Endothelial cell of hepatic sinusoid (primary cell): ENCODE measurements around the gene CDC37.

ENCODE experiments used
- in situ Hi-C: cut with HindIII; loops from 2 replicates; pipeline ENCODE4 v1.10.0; 2017; ENCODE audit warnings: low sequenced_read_pairs

The CDC37 gene

DNA sequence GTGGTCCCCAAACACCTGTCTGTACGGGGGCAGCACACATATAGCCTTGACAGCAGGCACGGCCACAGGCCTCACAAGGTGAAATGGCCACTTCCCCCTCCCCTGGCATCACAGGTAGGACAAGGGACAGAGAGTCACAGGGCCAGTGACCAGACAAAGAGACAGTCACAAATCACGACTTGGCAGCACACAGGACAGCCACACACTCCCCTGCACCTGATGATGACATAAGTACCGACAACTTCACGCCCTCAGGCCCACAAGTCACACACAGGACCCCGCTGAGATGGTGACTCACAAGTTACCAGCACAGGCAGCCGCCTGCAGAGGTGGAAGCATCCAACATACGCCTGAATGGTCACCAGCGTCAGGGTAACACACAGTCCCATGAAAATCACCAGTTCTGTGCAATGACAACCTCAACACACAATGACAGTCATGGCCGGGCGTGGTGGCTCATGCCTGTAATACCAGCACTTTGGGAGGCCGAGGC is 39.5 kb downstream of the CDC37 start:
- in situ Hi-C loops = no loop called here

DNA sequence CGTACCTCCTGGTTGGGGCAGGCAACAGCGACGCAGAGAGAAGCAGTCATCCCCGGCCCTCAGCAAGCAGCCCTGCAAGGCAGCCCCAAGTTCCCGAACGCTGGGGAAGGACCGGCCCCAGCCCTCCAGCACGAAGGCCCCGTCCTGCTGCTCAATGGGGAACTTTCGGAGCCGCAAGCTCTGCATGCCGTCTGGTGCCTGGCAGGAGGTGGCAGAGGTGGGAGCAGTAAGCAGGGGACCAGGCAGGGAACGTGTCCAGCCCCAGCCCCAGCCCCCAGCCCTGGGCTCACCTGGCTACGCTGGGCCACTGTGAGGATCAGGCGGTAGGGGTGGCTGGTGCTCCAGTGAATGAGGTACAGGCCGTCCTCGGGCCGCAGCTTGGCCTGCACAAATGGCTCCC is 41.1 kb downstream of the CDC37 start:
- in situ Hi-C loops = no loop called here

DNA sequence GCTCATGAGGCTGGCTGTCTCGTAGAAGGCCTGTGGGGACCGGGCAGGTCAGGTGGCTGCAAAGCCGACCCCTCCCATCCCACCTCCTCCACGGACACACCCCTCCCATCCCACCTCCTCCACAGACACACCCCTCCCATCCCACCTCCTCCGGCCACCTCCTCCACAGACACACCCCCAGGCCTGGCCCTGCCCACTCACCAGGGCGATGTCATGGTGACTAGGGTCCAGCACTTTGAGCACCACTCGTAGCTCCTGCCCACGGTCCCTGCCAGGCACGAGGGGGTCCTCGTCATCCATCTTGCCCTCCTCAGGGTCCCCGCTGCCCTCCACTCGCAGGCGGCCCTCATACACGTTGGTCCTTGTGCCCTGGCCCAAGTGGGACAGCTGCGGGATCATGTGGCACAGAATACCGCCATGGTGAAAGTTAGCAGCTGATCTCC is 41.8 kb downstream of the CDC37 start:
- in situ Hi-C loops = no loop called here

DNA sequence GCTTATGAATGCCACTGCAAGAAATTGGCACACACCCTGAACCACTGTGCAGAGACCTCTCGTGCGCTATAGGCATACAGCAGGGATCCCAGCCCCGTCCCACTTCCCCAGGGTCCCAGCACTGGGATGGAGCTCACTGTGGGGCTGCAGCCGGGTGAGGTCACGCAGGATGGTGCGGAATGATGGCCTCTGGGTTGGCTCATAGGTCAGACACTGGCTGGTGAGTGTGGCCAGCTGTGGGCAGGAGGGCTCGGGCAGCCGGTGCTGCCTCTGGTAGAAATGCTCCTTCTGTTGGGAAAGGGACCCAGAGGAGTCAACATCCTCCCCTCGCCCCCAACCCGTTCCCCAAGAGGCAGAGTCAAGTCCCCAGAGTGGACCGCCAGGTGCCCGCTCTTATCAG is 46.9 kb downstream of the CDC37 start:
- in situ Hi-C loops = loop anchor here (5.0 kb wide), 1 partner anchor 69 kb away; the partner anchor contains the start of genes ICAM4 and ICAM5

DNA sequence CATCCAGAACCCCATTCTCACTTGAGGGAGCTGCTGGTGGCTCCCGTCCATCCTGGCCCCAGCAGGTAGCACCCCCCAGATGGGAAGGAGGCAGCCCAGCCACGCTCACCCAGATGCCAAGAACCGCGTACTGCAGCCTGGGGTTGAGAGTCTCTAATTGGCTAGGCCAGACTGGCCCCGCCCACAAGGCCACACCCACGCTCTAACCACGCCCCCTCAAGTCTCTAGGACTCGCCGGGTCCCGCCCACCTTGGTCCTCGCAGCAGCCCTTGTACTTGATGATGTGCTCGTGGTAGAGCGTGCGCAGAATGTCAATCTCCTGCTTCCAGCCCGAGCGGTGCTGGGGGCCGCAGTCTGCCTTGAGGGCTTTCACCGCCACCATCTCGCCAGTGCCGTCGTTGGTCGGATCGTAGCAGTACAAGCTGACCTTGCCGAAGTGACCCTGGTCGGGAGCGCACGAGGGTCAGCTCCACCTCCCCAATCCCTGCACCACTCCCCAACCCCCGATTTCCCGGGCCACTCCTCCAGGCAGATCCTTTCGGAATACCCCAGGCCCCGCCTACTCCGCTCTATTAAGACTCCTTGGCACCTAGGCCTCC is 49.5 kb downstream of the CDC37 start:
- in situ Hi-C loops = no loop called here

DNA sequence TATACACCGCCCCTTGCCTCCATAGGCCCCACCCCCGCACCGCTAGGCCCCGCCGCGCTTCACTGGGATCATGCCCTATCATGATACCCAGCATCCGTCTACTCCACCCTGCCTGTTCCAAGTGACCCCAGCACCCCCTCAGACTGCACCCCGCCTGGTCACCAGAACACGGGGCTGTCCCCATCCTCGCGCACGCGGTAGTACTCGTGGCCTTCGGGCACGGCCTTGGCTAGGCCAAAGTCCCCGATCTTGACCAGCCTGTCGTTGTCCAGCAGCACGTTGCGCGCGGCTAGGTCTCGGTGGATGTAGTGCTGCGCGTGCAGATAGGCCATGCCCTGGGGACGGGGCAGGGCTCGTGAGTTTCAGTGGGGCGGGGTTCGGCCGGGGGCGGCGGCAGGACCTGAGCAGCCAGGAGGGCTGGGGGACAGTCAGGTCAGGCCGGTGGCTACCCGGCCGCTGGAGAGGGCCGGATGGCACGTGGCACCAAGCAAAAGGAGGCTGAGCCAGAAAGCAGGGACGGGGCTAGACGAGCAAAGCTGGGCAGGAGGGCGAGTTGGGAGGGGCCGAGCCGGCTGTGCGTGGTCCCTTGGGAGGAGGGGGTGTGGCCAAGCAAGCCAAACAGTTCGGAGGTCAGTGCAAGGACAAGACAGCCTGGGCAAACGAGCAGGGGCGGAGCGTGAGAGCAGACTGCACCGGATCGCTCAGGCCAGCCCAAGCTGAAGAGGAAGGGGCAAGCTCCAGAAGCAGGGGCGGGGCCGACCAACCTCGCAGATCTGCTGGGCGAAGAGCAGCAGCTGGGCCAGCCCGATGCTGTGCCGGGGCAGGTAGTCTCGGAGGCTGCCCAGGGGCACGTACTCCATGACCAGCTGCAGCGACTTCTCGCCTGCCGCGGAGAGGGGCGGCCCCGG is 50.3 kb downstream of the CDC37 start:
- in situ Hi-C loops = no loop called here

DNA sequence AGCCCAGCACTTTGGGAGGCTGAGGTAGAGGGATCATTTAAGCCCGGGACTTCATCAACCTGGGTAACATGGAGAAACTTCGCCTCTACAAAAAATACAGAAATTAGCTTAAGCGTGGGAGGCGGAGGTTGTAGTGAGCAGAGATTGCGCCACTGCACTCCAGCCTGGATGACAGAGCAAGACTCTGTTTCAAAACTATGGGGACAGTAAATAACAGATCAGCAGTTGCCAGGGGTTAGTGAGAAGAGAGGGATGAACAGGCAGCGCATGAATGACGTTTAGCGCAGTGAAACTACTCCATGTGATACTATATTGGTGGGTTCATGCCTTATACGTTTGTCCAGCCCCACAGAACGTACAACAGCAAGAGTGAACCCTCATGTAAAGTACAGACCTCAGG is 56.8 kb downstream of the CDC37 start:
- in situ Hi-C loops = no loop called here

DNA sequence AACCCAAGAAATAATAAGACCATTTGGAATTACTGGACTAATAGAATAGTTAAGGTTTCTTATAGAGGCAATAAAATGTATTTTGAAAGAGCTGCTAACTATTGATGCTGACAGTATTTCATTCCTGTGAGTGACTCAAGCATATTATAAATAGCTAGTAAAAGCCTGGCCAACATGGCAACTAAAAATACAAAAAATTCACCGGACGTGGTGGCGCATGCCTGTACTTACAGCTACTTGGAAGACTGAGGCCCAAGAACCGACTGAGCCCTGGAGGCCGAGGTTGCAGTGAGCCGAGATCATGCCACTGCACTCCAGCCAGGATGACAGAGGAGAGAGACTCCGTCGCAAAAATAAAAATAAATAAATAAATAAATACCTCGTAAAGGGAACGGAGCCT is 58.6 kb downstream of the CDC37 start:
- in situ Hi-C loops = no loop called here

DNA sequence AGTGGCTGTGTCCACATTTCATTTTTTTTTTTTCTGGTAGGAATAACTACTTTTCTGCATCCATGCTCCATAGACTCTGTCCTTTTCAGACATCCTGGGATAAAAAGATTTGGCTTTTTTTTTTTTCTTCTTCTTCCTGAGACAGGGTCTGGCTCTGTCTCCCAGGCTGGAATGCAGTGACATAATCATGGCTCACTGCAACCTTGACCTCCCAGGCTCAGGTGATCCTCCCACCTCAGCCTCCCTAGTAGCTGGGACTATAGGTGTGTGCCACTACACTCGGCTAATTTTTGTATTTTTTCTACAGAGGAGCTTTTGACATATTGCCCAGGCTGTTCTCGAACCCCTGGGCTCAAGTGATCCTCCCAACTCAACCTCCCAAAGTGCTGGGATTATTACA is 59.8 kb downstream of the CDC37 start:
- in situ Hi-C loops = no loop called here
